DMS53 treated with DMSO at 0.1 percent for 48 hours (cell line): ENCODE results near the gene FAM174C.
A peak's percentile ranks its signal among the peaks of the same experiment; 100 is the strongest.

Experiments used
- DNase-seq: peaks from one replicate; lab custom pipeline; 2025; ENCODE audit not compliant: unreplicated experiment; lab: John Stamatoyannopoulos, UW

FAM174C gene

DNA sequence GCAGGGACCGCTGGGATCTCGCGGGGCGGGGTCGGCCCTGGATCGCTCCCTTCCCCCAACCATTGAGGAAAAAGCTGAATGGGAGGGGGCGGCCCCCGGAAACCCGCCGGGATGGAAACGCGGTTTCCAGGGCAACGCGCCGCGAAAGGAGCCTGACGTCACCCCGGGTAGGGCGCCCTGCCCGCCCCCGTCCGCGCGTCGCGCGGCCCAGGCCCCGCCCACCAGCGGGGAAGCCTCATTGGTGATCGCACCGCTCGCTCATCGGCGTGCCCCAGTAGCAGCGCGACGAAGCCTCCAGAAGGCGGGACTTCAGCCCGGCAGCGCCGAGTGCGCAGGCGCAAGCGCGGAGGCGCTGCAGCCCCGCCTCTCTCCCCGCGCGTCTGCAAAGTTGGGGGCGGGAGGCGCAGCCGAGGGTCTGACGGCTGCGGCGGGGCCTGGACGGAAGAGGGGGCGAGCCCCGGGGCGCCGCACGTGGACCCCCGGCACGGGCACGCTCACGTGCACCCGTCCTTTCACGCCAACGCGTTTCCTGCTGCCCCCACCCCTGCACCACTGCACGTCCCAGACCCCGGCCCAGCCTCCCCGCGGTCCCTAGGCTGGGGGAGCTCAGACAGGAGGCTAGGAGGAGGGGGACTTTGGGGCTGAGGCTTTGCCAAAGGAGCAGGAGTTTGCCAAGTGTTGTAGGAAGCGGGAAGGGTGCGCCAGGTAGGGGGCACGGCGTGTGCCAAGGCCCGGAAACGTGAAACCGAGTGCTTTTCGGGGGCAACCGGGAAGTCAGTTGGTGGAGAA, 14.4 kb upstream of the FAM174C start:
- peak; percentile 69 for DNase-seq

GRCh38 chr19:1261538-1261797, 13.9 kb upstream of the FAM174C start:
- no peak for DNase-seq

DNA sequence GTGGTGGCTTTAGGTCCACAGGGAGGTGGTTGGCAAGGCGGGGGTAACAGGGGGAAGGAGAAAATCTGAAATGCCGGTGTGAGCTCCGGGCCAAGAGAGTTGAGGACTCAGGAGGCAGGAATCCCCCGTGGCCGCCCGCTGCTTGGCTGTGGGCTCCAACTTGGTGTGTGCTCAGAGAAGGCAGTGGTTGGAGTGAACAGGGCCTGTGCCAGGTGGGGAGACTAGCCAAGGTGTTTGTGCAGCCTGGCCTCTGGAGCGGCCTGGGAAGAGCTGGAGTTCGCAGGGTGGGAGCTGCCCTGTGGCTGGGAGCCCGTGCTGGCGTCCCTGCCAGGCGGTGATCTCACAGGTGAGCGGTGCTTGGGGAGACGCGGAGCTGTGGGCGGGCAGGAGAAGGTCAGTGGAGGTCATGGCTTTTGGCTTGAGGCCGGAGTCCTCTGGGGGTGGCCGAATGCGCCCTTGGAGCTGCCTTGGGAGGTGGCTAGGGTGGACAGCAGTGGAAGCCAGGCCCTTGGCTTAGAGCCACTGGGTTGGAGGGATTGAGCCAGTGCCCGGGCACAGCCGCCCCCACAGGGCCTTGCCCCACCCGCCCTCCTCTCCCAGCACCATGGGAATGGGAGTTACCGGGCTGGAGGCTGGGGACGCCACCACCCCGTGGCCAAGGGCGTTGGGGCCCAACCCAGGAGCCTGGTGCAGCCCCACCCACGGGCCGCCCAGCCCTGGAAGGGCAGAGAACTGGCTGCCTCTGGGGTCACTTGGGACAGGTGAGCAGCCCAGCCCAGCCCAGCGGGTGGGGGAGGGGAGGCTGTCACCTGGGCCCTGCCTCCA, 13.3 kb upstream of the FAM174C start:
- peak; percentile 31 for DNase-seq

GRCh38 chr19:1262623-1263123, 12.7 kb upstream of the FAM174C start:
- DNase-seq, result no peak

- no peak for DNase-seq
Observed at GRCh38 chr19:1263188-1263587, 12.1 kb upstream of the FAM174C start.

- no peak for DNase-seq
Observed at GRCh38 chr19:1264801-1265614, 10.3 kb upstream of the FAM174C start.

DNA sequence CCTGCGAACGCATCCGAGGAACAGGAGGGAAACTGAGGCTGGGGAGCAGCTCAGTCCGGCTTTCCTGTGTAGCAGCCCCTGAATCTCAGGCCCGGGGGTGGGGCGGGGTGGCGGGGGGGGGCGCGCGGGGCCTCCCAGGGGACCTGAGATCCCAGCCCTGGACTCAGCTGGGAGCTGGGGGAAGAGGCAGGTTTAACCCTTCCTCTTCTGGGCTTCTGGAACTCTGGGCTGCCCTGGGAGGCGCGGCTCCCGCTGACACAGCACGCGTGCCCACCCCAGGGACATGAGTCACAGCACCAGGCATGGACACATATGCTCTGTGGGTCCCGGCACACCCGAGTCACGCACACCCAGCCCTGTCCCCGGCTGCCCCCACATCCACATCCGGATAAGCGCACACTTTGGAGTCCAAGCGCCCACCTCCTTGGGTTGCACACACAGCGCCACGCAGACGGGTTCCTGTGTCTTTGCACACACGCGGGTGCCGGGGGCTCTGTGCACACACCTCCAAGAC, 9.7 kb upstream of the FAM174C start:
- DNase-seq, result no peak

DNA sequence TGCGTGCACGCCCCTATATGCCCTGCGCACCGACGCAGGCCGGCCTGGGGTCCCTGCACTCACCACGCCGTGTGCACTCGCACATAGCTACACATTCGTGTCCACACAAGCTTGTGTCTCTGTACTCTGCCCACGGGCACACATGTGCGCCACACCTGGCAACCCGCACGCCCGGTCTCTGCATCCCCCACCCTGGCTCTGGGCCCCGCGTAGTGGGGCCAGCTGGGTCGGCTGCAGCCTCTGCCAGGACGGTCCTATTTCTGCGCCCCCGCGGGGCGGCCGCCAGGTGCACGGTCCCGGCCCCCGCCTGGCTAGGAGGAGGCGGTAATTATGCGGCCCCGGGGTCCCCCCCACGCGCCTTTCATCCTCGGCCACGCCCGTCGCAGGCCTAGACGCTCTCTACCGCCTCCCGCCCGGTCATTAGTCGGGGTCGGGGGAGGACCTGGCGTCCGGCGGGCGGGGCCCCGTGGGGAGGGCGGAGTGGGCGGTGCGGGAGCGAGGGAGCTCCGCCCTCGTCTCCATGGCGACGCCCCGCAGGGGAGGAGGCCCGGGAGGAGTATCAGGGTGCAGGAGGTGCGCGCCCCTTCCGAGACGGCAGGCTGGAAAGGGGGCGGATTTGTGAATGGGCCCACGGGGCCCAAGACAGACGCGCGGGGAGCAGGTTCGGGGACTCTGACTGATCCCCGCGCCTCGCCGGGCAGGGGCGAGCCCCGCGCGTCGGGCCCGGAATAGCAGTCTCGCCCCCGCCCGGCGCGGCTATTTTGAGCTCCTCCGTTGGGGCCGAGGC, 9.0 kb upstream of the FAM174C start:
- DNase-seq, result peak; percentile 40

DNA sequence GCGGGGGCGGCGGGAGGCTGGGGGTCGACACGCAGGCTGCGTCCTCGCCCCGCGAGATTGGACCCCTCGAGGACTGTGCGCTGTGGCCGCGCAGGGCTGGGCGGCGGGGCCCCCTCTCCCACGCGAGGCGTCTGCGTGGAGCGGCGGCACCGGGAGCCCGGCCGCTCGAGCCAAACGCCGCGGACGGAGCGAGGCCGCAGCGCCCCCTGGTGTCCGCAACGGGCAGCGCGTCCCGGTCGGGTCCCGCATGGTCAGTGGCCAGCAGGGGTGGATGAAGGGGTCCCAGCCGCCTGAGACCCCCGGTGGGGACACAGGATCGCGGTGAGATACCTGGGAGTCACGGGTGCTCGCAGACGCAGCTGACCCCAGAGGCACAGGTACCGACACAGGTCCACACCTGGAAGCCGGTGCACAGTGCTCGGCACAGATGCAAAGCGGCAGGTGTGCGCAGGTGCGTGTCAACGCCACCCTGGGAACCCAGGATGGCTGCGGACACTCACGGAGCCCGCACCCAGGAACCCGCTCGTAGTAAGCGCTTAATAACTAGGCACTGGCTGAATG, 8.3 kb upstream of the FAM174C start:
- DNase-seq, result peak; percentile 28

DNA sequence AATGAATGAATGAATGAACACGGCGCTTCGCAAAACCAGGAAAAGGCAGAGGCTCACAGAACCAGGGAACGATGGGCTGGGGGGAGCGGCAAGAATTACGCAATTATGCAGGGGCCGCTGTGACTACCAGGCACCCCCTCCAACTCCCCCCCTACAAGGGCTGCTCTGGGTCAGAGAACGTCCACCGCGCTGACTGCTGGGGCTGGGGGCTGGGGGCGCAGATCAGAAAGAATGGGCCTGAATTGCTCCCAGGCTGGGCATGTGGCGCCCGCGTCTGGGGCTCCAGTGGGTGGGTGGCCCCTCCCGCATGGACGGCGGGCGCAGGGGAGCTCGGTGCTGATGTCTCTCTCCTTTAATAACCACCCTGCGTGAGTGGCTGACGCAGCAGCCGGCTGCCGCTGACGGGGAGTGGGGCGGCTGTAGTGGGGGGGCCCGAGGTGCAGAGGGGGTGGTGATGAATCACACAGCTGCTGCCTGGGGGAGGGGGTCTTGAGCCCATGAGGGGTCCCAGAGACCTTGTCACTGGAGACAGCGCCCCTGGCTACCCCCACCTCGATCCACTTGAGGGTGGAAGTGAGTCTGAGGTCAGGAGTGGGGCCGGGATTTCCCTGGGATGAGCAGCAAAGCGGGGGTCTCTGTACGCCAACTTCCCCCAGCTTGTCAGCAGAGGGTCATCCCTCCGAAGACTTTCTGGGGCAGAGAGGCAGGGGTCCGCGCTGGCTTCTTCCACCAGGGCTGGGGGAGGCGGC, 7.7 kb upstream of the FAM174C start:
- no peak for DNase-seq

GRCh38 chr19:1268226-1269064, 6.9 kb upstream of the FAM174C start:
- no peak for DNase-seq

DNA sequence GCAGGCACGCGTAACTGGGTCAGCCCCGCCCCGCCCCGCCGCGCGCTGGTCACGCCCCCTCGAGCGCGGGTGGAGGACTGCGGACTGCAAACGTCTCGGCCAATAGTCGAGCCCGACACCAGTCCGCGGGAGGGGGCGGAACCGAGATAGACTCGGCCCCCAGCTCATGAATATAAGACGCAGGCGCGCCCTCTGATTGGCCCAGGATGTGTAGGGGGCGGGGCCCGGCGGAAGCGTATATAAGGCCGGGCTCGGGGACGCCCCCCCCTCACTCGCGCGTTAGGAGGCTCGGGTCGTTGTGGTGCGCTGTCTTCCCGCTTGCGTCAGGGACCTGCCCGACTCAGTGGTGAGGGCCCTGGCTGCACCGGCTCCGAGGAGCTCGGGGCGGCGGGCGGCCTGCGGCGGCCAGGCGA, 6.3 kb upstream of the FAM174C start, which contains the start of gene CIRBP:
Gene CIRBP (plus strand): TSS at position 268 of the 413 bp plus-strand sequence. CDS start 1,602 bp downstream, outside the sequence.
- DNase-seq, result peak; percentile 87

DNA sequence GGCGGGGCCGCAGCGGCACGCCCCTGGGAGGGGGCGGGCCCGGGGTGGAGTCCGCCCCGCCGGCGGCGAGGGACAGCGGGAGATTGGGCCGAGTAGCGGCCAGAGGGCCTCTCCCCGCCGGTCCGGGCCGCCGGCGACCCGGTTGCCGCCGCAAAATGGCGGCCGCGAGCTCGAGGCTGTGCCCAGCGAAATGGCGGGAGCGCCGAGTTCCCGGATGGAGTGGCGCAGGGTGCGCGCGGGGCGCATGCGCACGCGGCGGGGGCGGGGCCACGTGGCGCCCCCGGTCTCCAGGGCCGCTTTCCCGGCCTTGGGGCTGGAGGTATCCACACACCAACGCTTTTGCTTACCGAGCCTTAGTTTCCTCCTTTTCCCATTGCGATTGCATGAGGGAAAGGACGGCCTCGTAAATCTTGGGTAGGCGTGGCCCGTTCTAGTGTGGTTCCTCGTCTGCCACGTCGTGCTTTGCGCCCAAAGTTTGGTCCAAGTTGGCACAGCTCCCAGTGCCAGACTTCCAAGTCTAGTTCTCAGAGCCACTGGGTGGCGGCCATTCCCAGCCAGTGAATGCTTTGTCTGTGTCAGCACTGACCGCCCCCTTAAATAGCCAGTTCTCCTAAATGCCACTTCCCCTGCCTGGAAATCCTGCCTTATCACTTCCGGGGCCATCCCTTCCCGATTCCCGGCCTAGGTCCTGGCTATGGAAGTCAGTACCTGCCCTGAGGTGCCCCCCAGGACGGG, 5.7 kb upstream of the FAM174C start:
- peak; percentile 41 for DNase-seq

- no peak for DNase-seq
Observed at GRCh38 chr19:1270213-1270853, 5.0 kb upstream of the FAM174C start.

DNA sequence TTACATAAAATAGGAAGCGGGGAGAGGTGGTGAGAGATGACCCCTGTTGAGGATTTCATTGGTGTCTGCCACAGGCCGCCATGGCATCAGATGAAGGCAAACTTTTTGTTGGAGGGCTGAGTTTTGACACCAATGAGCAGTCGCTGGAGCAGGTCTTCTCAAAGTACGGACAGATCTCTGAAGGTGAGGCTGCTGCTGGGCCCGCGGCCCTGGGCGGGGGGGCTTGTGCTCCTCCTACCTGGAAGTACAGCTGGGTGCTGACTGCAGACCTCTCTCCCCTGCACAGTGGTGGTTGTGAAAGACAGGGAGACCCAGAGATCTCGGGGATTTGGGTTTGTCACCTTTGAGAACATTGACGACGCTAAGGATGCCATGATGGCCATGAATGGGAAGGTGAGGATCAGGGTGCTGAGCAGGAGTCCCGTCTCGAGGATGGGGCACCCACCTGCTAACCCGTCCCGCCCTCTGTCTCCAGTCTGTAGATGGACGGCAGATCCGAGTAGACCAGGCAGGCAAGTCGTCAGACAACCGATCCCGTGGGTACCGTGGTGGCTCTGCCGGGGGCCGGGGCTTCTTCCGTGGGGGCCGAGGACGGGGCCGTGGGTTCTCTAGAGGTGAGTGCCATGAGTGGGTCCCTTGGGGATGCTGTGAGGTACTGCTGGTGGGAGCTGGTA, 4.3 kb upstream of the FAM174C start:
- no peak for DNase-seq

DNA sequence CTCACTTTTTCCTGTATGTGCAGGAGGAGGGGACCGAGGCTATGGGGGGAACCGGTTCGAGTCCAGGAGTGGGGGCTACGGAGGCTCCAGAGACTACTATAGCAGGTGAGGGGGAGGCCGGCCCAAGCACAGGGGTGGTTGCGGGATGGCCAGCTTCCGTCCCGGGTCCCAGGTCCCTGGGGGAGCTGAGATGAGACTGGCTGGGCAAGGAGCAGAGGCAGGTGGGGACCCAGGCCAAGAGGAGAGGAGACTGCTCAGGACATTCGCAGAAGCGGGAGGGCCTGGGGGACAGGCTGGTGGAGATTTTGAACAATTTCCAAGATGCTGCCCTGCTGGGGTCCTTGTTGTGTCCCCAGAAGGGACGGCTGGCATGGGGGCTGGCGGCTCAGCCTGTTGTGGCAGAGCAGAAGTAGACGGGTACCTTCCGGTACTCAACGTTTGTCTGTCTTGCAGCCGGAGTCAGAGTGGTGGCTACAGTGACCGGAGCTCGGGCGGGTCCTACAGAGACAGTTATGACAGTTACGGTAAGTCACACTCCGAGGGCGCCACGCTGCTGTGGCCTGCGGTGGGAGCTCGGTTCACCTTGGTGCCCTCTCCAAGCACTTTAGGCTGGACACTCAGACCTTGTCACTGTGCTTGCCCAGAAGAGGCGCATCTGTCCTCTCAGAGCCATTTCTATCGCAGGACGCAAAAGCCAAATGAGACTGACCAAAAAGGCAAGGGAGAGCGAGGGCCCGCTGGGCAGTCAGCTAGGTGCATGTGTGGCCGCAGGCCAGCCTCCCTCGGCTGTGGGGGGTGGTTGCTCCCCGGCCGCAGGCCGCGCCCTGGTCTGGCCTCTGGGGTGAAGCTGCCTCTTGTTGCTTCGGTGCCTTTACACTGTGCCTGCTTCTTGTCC, 3.6 kb upstream of the FAM174C start:
- no peak for DNase-seq
